RWPE2 (cell line): Measurements from ENCODE around the gene KRT39.

Experiments
- ATAC-seq: fragments of 200-7000 bp; cut with Tn5 transposase; 3 replicates; pipeline ENCODE4 v1.9.1; 2021; ENCODE audit warnings: low read depth
- DNase-seq: peaks from one replicate; pipeline ENCODE4 v3.0.0-alpha.2; 2020; ENCODE audit warnings: low spot score
- H3K27ac ChIP-seq: fragments of 450-650 bp; 2 replicates; pipeline ENCODE4 v1.5.1; 2017; ENCODE audit warnings: mild to moderate bottlenecking; ENCODE audit not compliant: poor library complexity, severe bottlenecking
- H3K27me3 ChIP-seq: fragments of 250-450 bp; sonication (Bioruptor Pico); 2 replicates; pipeline ENCODE4 v1.5.1; 2021; ENCODE audit warnings: mild to moderate bottlenecking, moderate library complexity; ENCODE audit not compliant: insufficient read depth, poor library complexity, severe bottlenecking
- H3K36me3 ChIP-seq: fragments of 250-450 bp; sonication (Bioruptor Pico); 2 replicates; pipeline ENCODE4 v1.5.1; 2020; ENCODE audit warnings: low read depth, mild to moderate bottlenecking, moderate library complexity
- H3K4me1 ChIP-seq: fragments of 250-450 bp; sonication (Bioruptor Pico); 2 replicates; pipeline ENCODE4 v1.5.1; 2021; ENCODE audit warnings: mild to moderate bottlenecking, moderate library complexity; ENCODE audit not compliant: insufficient read depth, poor library complexity, severe bottlenecking
- H3K4me3 ChIP-seq: fragments of 250-450 bp; sonication (Bioruptor Pico); 2 replicates; pipeline ENCODE4 v1.5.1; 2021; ENCODE audit warnings: mild to moderate bottlenecking, moderate library complexity; ENCODE audit not compliant: severe bottlenecking
- H3K9me3 ChIP-seq: fragments of 250-450 bp; sonication (Bioruptor Pico); 2 replicates; pipeline ENCODE4 v1.5.1; 2021; ENCODE audit warnings: mild to moderate bottlenecking, moderate library complexity; ENCODE audit not compliant: severe bottlenecking
- CTCF ChIP-seq: fragments of 450-650 bp; IDR thresholded peaks from one replicate; pipeline ENCODE4 v1.5.1; 2017; ENCODE audit warnings: mild to moderate bottlenecking, moderate library complexity; ENCODE audit not compliant: poor library complexity, severe bottlenecking

The KRT39 gene

GRCh38 chr17:40966848-40967247 is at the start of gene KRT39:
KRT39 (minus strand) TSS chr17:40966948; CDS start chr17:40966856, 92 bp downstream.
- ATAC-seq (no peak), DNase-seq (no peak)
- Histone ChIP-seq H3K4me1 (peaks cover 2% of the 10 kb centered on the region), H3K36me3 (no peaks in the 10 kb centered on the region), H3K4me3 (no peak within 1 kb of the TSS), H3K27me3 (no peaks in the 10 kb centered on the region), H3K9me3 (no peaks in the 10 kb centered on the region), H3K27ac (no peak within 1 kb of the TSS)
- no peak for TF ChIP-seq CTCF

GRCh38 chr17:41015454-41015853 is 48.7 kb upstream of the KRT39 start:
- Histone ChIP-seq H3K27ac (no peak overlapping the region), H3K9me3 (no peaks in the 10 kb centered on the region), H3K4me3 (no peak overlapping the region), H3K4me1 (peaks cover 3% of the 10 kb centered on the region), H3K36me3 (no peaks in the 10 kb centered on the region), H3K27me3 (no peaks in the 10 kb centered on the region)
- no peak for TF ChIP-seq CTCF
- ATAC-seq (no peak), DNase-seq (no peak)

- Histone ChIP-seq H3K27ac (no peak overlapping the region), H3K27me3 (no peaks in the 10 kb centered on the region), H3K4me3 (no peak overlapping the region)
Observed at GRCh38 chr17:41013606-41014005, 46.9 kb upstream of the KRT39 start.

GRCh38 chr17:41013181-41013580 is 46.4 kb upstream of the KRT39 start:
- DNase-seq (no peak), ATAC-seq (no peak)
- Histone ChIP-seq H3K27me3 (no peaks in the 10 kb centered on the region), H3K36me3 (no peaks in the 10 kb centered on the region), H3K4me3 (no peak overlapping the region), H3K9me3 (no peaks in the 10 kb centered on the region), H3K27ac (no peak overlapping the region), H3K4me1 (peaks cover 11% of the 10 kb centered on the region)
- TF ChIP-seq CTCF, result no peak

More at GRCh38 chr17:41013606-41014005, 46.9 kb upstream of the KRT39 start:
- H3K4me1 ChIP-seq, result peaks cover 11% of the 10 kb centered on the region
- H3K9me3 ChIP-seq, result no peaks in the 10 kb centered on the region
- no peaks in the 10 kb centered on the region for H3K36me3 ChIP-seq
- no peak for ATAC-seq
- no peak for DNase-seq
- no peak for TF ChIP-seq CTCF

GRCh38 chr17:41012326-41013120 is 45.8 kb upstream of the KRT39 start:
- ATAC-seq, result no peak

More at GRCh38 chr17:41012326-41013120, 45.8 kb upstream of the KRT39 start:
- peaks cover 11% of the 10 kb centered on the region for H3K4me1 ChIP-seq
- no peak overlapping the region for H3K4me3 ChIP-seq
- H3K36me3 ChIP-seq, result no peaks in the 10 kb centered on the region
- no peak for DNase-seq
- H3K27me3 ChIP-seq, result no peaks in the 10 kb centered on the region
- no peaks in the 10 kb centered on the region for H3K9me3 ChIP-seq
- no peak for TF ChIP-seq CTCF
- H3K27ac ChIP-seq, result no peak overlapping the region
